Activated T-cell treated with anti-CD3 and anti-CD28 coated beads for 48 hours (primary cell): ENCODE measurements around the gene NUS1.
"Not testable (repeated sequence)": the region's sequence is repeated elsewhere in the genome, so short reads cannot be mapped to it uniquely, and the experiment has no call there.

Experiments used
- DNase-seq: peaks from one replicate; pipeline ENCODE4 v3.0.0-alpha.2; 2020; ENCODE audit warnings: low read depth

The NUS1 gene

DNA sequence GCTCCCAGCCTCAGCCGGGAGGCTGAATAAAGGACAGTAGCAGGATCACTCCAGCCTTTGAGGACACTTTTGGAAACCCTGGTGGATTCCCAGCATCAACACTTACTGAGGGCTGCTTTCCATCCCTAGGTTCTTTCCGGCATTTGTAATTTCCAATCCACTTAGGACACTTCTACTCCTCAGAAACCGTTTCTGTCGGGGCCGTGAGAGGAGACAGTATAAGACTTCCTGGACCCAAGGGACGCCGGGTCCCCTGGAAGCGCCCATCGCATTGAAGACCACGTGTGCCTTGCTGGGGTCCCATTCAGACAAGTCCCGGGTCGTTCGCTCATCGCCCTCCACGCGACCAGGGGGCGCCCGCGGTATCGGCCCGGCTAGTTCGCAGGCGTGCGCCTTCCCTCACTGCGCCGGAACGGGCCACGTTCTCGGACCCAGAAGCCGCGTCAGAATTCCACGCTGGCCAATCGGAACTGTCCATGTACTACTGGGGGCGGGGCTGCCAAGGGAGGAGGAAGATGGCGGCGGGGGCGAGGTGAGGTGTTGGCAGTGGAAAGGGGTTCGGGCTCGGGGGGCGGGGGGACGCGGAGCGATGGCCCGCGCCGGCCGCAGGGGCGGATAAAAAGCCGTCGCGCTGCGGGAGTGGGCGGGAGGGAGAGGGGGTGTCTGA, at the start of gene NUS1:
Gene NUS1, plus strand, starts transcription at position 479 of the 667 bp plus-strand sequence. CDS start 202 bp downstream, outside the sequence.
- peak; percentile 97 for DNase-seq

DNA sequence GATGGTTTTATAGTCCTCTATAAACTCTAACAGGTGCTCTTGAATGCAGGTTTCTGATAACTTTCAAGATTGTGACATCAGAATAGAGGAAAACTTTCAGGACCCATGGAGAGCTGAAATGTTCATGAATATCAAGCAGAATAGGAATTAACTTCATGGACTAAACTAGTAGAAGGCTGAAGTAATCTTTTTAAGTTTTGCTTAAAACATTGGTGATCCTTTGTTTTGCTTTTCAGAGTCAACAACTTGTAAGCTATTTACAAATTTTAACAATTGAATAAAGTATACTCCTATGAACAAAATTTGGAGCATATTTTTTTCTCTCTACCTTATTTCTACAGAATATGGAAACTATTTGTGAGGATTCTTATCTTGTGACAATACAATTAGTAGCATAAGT, 47.7 kb upstream of the NUS1 start:
- DNase-seq: no peak

GRCh38 chr6:117629119-117629660, 46.1 kb upstream of the NUS1 start:
- no peak for DNase-seq

DNA sequence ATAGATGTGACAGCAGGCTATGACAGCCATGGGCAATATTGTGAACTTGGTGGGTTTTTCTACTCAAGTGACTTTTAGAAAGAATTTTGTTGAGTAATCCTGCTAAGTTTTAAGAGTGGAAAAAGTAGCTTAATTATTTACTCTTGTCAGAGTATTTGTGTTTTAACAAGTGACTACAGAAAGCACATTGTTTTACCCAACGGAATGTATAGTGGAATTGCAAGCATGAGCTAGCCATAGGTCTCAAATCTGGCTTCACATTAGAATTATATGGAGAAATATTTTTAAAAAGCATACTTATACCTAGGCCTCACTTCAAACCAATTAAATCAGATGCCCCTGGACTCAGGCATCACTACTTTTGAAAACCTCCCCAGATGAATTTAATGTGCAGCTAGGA, 37.5 kb upstream of the NUS1 start:
- no peak for DNase-seq

- no peak for DNase-seq
Measured at GRCh38 chr6:117642976-117643375, 32.3 kb upstream of the NUS1 start.

- DNase-seq: not testable (repeated sequence)
Measured at GRCh38 chr6:117651984-117652383, 23.3 kb upstream of the NUS1 start.

DNA sequence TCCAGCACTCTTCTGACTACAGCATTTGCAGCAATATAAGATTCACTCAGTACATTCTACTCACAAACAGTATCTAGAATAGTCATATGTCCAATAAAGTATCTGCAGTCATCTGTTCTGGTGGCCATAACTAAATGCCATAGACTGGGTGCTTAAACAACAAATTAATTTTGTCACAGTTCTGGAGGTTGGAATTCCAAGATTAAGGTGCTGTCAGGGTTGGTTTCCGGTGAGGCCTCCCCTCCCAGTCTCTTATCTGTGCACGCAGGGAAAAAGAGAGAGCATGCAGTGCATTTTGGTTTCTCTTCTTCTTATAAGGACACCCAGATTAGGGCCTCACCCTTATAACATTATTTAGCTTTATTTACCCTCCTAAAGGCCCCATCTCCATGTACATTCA, 21.3 kb upstream of the NUS1 start:
- no peak for DNase-seq

DNA sequence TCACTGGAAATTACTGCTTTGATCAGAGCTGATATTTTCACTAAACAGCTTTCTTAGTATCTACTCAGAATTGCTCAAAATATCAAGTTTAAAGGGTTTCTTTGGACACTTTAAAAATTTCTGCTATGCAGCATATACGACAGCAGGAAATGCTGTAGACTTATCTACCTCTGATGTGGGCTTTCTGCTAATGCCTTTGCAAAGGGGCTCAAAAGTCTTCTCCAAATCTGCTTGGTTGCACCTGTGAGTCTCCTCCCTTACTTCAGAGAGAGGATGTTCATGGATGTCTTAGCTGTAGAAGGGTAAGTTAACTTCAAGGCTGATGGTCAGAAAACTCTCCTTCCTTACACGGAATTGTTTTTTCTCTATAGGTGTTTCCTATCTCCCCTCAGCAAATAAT, 19.9 kb upstream of the NUS1 start:
- DNase-seq: no peak

DNA sequence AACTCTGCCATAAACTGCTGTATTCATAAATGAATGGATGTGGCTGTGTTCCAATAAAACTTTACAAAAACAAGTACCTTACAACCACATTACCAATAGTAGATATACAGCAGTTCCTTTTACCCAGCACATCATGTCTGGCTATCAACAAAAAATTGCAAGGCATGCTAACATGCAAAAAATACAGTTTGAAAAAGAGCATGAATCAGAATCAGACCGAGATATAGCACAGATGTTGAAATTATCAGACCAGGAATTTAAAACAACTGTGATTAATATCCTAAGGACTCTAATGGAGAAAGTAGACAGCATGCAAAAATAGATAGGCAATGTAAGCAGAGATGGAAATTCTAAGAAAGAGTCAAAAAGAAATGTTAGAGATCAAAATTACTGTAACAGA, 8.4 kb upstream of the NUS1 start:
- DNase-seq: no peak

GRCh38 chr6:117668736-117669135, 6.5 kb upstream of the NUS1 start:
- no peak for DNase-seq

- no peak for DNase-seq
Measured at GRCh38 chr6:117674503-117674902, 766 bp upstream of the NUS1 start.

GRCh38 chr6:117675658-117676301, 511 bp downstream of the NUS1 start:
- not testable (repeated sequence) for DNase-seq

DNA sequence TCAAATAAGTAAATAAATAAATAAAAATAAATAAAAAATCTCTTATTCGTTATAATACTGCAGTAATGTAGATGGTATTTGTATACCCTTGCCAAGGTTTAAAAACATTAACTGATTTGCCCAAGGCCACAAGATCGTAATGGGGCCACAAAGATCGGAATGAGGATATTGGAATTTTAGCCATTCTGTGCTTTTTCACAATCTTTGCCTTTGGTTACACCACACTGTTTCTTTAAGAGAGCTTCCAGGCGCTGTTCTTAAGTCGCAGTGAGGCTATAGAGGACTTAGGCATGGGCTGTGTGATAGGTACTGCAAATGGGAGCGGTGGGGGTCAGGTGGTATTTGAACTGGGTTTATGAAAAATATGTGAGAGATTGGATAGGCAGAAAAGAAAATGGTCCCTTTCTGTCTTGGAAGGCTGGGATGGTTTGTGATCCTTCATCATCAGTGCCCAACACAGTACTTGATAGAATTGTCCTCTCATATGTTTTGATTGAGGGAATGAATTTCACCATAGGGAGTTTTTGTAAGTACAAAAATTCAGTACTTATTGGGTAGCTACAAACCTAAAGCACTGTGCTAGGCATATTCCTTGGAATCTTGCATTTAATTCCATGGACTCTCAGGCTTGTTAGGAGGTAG, 1.4 kb downstream of the NUS1 start:
- no peak for DNase-seq

- DNase-seq: no peak
Measured at GRCh38 chr6:117677553-117678141, 2.4 kb downstream of the NUS1 start.

GRCh38 chr6:117681162-117681741, 6.0 kb downstream of the NUS1 start:
- DNase-seq: no peak

DNA sequence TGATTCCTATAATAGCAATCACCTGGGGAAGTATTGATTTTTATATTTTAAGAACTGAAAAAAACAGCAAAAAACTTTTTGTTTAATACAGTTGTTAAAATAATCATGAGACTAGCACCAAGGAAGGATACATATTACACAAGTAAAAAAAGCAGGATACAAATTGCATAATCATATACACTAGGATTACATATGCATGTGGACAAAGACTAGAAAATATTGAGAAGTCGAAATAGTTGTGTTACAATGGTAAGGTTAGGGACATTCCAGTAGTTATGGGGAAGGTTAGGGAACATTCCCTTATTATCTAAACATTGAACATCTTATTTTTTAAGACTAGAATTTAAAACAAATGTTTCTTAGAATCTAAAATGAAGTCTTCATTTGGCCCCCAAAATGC, 9.5 kb downstream of the NUS1 start:
- DNase-seq: no peak

- DNase-seq: no peak
Measured at GRCh38 chr6:117685359-117685758, 10.1 kb downstream of the NUS1 start.

DNA sequence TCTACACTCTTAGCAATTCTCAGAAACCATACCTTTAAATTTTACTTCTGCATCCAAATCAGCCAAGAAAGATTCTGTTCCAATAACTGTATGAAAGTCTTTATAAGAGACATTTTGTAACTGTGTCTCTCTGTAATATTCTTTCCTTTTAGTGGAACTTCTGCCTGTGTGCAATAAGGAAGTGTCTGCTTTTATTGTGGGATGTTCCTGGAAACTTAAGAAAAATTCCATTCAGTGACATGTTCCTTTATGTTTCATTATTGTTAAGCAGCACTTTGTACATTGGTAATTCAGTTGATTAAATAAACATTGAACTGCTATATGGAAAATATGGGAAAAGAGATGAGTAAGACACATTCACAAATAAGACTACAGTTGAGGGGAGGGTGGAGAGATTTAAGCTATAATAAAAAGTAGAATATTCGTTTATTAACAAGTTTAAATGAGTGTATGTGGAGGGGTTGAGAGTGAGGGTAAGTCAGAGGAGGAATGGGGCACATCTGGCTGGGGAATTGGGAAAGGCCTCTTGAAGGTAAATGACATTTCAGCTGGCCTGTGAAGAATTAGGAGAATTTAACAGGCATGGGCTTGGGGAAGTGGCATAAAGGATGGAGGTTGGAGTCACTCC, 11.9 kb downstream of the NUS1 start:
- no peak for DNase-seq

GRCh38 chr6:117689584-117689983, 14.3 kb downstream of the NUS1 start:
- not testable (repeated sequence) for DNase-seq

- DNase-seq: no peak
Measured at GRCh38 chr6:117706504-117706903, 31.2 kb downstream of the NUS1 start.

DNA sequence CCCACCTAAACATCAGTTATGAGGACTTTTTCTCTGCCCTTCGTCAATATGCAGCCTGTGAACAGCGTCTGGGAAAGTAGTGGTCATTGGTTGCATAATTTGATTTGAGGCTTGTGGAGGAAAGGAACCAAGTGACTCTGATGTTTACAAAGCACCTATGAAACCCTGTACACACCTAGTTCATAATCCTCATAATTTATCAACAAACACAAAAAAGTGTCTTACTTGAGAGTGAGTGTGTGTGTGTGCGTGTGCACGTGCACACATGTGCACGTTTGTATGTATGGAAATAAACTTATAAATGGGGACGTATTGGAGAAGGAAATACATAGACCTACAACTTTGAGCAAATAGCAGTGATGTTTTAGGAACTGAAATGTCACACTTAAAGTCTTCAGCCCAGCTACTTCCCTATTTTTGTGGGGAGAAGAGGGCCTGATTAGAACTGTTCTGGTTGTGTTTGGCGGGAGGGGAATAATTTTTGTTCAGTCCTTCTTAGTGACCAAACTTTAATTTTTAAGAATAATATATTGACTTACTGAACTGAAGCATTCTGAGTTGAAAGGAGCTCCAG, 31.8 kb downstream of the NUS1 start:
- not testable (repeated sequence) for DNase-seq

- DNase-seq: no peak
Measured at GRCh38 chr6:117711369-117711768, 36.1 kb downstream of the NUS1 start.
